HepG2 (cell line): ENCODE measurements around the gene THRA. TPM values are rescaled to one million over a fixed set of nuclear protein-coding genes. Genes with fewer than 3 reads are reported as not detected.

Experiments used
- DMAP1 ChIP-seq: IDR thresholded peaks from 2 replicates; pipeline ENCODE4 v1.6.1; 2016
- GATAD1 ChIP-seq: IDR thresholded peaks from 2 replicates; pipeline ENCODE4 v1.6.1; 2016; ENCODE audit warnings: missing genetic modification reagents, missing compliant biosample characterization
- HDAC6 ChIP-seq: fragments of 200-600 bp; sonication (generic); IDR thresholded peaks from 2 replicates; pipeline ENCODE4 v1.7.0; 2017; ENCODE audit warnings: mild to moderate bottlenecking, antibody characterized with exemption, low read length, low read depth
- HMG20B ChIP-seq: conservative IDR thresholded peaks from 2 replicates; pipeline ENCODE4 v1.6.1; 2016; ENCODE audit warnings: missing genetic modification reagents, missing compliant biosample characterization
- HNRNPK ChIP-seq: fragments of 200-400 bp; formaldehyde crosslinking; IDR thresholded peaks from 2 replicates; pipeline ENCODE4 v1.6.1; 2018; ENCODE audit warnings: low read length, low read depth, moderate library complexity, mild to moderate bottlenecking; ENCODE audit not compliant: poor library complexity, severe bottlenecking
- ISX ChIP-seq: sonication (generic); formaldehyde crosslinking; conservative IDR thresholded peaks from 2 replicates; pipeline ENCODE4 v1.5.0; 2020; ENCODE audit warnings: missing genetic modification reagents
- SMARCE1 ChIP-seq: fragments of 450-650 bp; IDR thresholded peaks from 2 replicates; pipeline ENCODE4 v1.6.1; 2017; ENCODE audit warnings: borderline replicate concordance
- SRSF4 ChIP-seq: fragments of 200-400 bp; formaldehyde crosslinking; IDR thresholded peaks from one replicate; pipeline ENCODE4 v1.6.1; 2018; ENCODE audit warnings: mild to moderate bottlenecking, low read depth, low read length, moderate library complexity; ENCODE audit not compliant: poor library complexity, severe bottlenecking
- TGIF2 ChIP-seq: IDR thresholded peaks from 2 replicates; pipeline ENCODE4 v1.6.1; 2016; ENCODE audit warnings: control low read depth, missing compliant biosample characterization
- ZFP1 ChIP-seq: IDR thresholded peaks from 2 replicates; pipeline ENCODE4 v1.6.1; 2016
- ZMYM3 ChIP-seq: sonication (generic); formaldehyde crosslinking; IDR thresholded peaks from 2 replicates; pipeline ENCODE4 v1.5.1; 2020; ENCODE audit warnings: mild to moderate bottlenecking, missing genetic modification reagents
- ZNF329 ChIP-seq: sonication (generic); formaldehyde crosslinking; IDR thresholded peaks from 2 replicates; pipeline ENCODE4 v1.9.0; 2021; ENCODE audit warnings: low read depth, mild to moderate bottlenecking, missing genetic modification reagents
- ZNF83 ChIP-seq: sonication (generic); formaldehyde crosslinking; IDR thresholded peaks from 2 replicates; pipeline ENCODE4 v1.4.0; 2020; ENCODE audit warnings: missing genetic modification reagents, mild to moderate bottlenecking, borderline replicate concordance
- ZSCAN30 ChIP-seq: sonication (generic); formaldehyde crosslinking; IDR thresholded peaks from 2 replicates; pipeline ENCODE4 v1.5.0; 2020; ENCODE audit warnings: mild to moderate bottlenecking, missing genetic modification reagents
- polyA plus RNA-seq, 8 experiments: library from polyadenylated mRNA; depleted of rRNA in 3 of 8; stranded (reverse) in 7 of 8; unstranded in 1 of 8; fragments of >200 nt; fragmentation: Illumina TruSeq in 4 of 8; extraction: Trizol in 4 of 8; gene quantifications; 2 replicates each; pipeline versions ENCODE4 v1.2.1 to v1.2.3, GENCODE V29; 2011 to 2016; ENCODE audit warnings: low read depth in 4 of 8, missing spikeins in 1 of 8, mixed read lengths in 1 of 8; ENCODE audit not compliant: insufficient read depth in 1 of 8
- total RNA-seq, 5 experiments: library from RNA; depleted of rRNA; stranded (reverse); fragments of >200 nt; fragmentation: Illumina TruSeq; extraction: Trizol; gene quantifications; 2 replicates each; pipeline ENCODE4 v1.2.3, GENCODE V29; 2016; ENCODE audit warnings: low read depth in 1 of 5
- TF ChIP-seq, protein P1 (sequence below): sonication (generic); formaldehyde crosslinking; IDR thresholded peaks from 2 replicates; pipeline ENCODE4 v1.5.0; 2020; ENCODE audit warnings: mild to moderate bottlenecking, missing genetic modification reagents
- TF ChIP-seq, protein P2 (sequence below): sonication (generic); formaldehyde crosslinking; IDR thresholded peaks from 2 replicates; pipeline ENCODE4 v1.8.0; 2022; ENCODE audit warnings: mild to moderate bottlenecking, missing genetic modification reagents, moderate library complexity
- TF ChIP-seq, protein P3 (sequence below): sonication (generic); formaldehyde crosslinking; IDR thresholded peaks from 2 replicates; pipeline ENCODE4 v1.4.0; 2020; ENCODE audit warnings: missing genetic modification reagents
- TF ChIP-seq, protein P4 (sequence below): sonication (generic); formaldehyde crosslinking; IDR thresholded peaks from 2 replicates; pipeline ENCODE4 v1.4.0; 2020; ENCODE audit warnings: mild to moderate bottlenecking, low read depth, missing genetic modification reagents
- TF ChIP-seq, protein P5 (sequence below): sonication (generic); formaldehyde crosslinking; IDR thresholded peaks from 2 replicates; pipeline ENCODE4 v1.4.0; 2020; ENCODE audit warnings: missing genetic modification reagents, borderline replicate concordance

The THRA gene
- total and polyA plus RNA-seq, 2 of the 13 experiments (the other 11 are each of a cell fraction or from before 2014, with no cell fraction given) = 8.0 to 9.9 TPM

DNA sequence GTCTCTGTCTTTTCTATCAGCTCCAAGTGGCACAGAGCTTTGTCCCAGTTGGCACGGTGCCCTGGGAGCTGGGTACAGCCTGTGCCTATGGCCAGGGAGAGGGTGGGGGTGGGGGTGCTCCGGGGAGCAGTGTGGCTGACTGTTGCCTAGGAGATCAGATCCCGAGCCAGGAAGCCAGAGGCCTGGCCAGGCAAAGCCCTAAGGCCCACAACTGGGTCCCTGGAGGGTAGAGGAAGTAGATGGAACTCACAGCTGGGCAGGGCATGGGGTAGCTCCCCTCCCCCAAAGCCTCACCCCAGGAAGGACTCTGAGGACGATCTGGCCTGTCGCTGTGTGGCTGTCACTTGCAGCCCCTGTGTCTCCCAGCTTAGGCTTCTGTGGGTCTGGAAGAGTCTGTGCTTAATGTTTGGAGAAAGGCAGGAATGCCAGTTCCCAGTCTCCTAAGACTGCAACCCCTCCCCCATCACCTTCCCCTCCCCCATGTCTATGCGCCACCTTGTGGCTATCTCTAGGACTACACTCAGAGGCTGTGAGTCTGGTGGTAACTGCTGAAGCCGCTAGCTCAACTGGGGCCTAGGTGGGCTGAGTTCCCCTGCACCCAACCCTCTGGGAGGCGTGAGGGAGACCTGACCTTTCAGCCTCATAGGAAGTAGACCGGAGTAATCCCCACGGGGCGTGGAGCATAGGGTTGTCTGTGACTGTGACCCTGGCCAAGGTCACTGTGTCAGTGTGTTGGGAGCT lies 12.6 kb downstream of the THRA start (continued):
- TF ChIP-seq, protein P1, sequence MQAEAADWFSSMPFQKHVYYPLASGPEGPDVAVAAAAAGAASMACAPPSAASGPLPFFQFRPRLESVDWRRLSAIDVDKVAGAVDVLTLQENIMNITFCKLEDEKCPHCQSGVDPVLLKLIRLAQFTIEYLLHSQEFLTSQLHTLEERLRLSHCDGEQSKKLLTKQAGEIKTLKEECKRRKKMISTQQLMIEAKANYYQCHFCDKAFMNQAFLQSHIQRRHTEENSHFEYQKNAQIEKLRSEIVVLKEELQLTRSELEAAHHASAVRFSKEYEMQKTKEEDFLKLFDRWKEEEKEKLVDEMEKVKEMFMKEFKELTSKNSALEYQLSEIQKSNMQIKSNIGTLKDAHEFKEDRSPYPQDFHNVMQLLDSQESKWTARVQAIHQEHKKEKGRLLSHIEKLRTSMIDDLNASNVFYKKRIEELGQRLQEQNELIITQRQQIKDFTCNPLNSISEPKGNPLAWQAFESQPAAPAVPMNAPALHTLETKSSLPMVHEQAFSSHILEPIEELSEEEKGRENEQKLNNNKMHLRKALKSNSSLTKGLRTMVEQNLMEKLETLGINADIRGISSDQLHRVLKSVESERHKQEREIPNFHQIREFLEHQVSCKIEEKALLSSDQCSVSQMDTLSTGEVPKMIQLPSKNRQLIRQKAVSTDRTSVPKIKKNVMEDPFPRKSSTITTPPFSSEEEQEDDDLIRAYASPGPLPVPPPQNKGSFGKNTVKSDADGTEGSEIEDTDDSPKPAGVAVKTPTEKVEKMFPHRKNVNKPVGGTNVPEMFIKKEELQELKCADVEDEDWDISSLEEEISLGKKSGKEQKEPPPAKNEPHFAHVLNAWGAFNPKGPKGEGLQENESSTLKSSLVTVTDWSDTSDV (CRISPR knock-in tag) = no peak
- TF ChIP-seq GATAD1 (CRISPR knock-in tag) (0 out of 2 replicates have a peak, but pooled peaks have one; percentile 24), HDAC6 (no peak), DMAP1 (CRISPR knock-in tag) (no peak), ZNF329 (no peak), SMARCE1 (no peak), ZFP1 (CRISPR knock-in tag) (no peak), ZSCAN30 (CRISPR knock-in tag) (no peak), ZMYM3 (CRISPR knock-in tag) (0 out of 2 replicates have a peak, but pooled peaks have one; percentile 6), ISX (CRISPR knock-in tag) (no peak), ZNF83 (no peak), HNRNPK (no peak), TGIF2 (CRISPR knock-in tag) (no peak), HMG20B (CRISPR knock-in tag) (no peak), SRSF4 (no peak)
- TF ChIP-seq, protein P2, sequence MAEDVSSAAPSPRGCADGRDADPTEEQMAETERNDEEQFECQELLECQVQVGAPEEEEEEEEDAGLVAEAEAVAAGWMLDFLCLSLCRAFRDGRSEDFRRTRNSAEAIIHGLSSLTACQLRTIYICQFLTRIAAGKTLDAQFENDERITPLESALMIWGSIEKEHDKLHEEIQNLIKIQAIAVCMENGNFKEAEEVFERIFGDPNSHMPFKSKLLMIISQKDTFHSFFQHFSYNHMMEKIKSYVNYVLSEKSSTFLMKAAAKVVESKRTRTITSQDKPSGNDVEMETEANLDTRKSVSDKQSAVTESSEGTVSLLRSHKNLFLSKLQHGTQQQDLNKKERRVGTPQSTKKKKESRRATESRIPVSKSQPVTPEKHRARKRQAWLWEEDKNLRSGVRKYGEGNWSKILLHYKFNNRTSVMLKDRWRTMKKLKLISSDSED (CRISPR knock-in tag) = no peak
- TF ChIP-seq, protein P3, sequence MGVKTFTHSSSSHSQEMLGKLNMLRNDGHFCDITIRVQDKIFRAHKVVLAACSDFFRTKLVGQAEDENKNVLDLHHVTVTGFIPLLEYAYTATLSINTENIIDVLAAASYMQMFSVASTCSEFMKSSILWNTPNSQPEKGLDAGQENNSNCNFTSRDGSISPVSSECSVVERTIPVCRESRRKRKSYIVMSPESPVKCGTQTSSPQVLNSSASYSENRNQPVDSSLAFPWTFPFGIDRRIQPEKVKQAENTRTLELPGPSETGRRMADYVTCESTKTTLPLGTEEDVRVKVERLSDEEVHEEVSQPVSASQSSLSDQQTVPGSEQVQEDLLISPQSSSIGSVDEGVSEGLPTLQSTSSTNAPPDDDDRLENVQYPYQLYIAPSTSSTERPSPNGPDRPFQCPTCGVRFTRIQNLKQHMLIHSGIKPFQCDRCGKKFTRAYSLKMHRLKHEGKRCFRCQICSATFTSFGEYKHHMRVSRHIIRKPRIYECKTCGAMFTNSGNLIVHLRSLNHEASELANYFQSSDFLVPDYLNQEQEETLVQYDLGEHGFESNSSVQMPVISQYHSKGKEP (CRISPR knock-in tag) = no peak
- TF ChIP-seq, protein P4, sequence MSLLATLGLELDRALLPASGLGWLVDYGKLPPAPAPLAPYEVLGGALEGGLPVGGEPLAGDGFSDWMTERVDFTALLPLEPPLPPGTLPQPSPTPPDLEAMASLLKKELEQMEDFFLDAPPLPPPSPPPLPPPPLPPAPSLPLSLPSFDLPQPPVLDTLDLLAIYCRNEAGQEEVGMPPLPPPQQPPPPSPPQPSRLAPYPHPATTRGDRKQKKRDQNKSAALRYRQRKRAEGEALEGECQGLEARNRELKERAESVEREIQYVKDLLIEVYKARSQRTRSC (CRISPR knock-in tag) = no peak
- TF ChIP-seq, protein P5, sequence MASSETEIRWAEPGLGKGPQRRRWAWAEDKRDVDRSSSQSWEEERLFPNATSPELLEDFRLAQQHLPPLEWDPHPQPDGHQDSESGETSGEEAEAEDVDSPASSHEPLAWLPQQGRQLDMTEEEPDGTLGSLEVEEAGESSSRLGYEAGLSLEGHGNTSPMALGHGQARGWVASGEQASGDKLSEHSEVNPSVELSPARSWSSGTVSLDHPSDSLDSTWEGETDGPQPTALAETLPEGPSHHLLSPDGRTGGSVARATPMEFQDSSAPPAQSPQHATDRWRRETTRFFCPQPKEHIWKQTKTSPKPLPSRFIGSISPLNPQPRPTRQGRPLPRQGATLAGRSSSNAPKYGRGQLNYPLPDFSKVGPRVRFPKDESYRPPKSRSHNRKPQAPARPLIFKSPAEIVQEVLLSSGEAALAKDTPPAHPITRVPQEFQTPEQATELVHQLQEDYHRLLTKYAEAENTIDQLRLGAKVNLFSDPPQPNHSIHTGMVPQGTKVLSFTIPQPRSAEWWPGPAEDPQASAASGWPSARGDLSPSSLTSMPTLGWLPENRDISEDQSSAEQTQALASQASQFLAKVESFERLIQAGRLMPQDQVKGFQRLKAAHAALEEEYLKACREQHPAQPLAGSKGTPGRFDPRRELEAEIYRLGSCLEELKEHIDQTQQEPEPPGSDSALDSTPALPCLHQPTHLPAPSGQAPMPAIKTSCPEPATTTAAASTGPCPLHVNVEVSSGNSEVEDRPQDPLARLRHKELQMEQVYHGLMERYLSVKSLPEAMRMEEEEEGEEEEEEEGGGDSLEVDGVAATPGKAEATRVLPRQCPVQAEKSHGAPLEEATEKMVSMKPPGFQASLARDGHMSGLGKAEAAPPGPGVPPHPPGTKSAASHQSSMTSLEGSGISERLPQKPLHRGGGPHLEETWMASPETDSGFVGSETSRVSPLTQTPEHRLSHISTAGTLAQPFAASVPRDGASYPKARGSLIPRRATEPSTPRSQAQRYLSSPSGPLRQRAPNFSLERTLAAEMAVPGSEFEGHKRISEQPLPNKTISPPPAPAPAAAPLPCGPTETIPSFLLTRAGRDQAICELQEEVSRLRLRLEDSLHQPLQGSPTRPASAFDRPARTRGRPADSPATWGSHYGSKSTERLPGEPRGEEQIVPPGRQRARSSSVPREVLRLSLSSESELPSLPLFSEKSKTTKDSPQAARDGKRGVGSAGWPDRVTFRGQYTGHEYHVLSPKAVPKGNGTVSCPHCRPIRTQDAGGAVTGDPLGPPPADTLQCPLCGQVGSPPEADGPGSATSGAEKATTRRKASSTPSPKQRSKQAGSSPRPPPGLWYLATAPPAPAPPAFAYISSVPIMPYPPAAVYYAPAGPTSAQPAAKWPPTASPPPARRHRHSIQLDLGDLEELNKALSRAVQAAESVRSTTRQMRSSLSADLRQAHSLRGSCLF (CRISPR knock-in tag) = no peak
